Fibroblast of lung (primary cell): ENCODE data around the gene CCDC80. TPM values are rescaled to one million over a fixed set of nuclear protein-coding genes. Genes with fewer than 3 reads are reported as not detected.
A peak's percentile ranks its signal among the peaks of the same experiment; 100 is the strongest.

Source experiments
- DNase-seq, 2 donors: peaks; one replicate each; pipeline versions ENCODE4 v3.0.0 to v3.0.0-alpha.2; 2010; ENCODE audit warnings: low read depth in 2 of 2
- H2AFZ ChIP-seq: 2 replicates; pipeline ENCODE4 v1.5.1; 2012; ENCODE audit warnings: low read length, control low read depth, inconsistent platforms
- H3K27ac ChIP-seq: 2 replicates; pipeline ENCODE4 v1.5.1; 2011; ENCODE audit warnings: low read length, control low read depth; ENCODE audit not compliant: insufficient read depth
- H3K27me3 ChIP-seq: 2 replicates; pipeline ENCODE4 v1.5.1; 2011; ENCODE audit warnings: mild to moderate bottlenecking, low read length; ENCODE audit not compliant: control insufficient read depth, insufficient read depth
- H3K36me3 ChIP-seq: 2 replicates; pipeline ENCODE4 v1.5.1; 2011; ENCODE audit warnings: low read length; ENCODE audit not compliant: control insufficient read depth, insufficient read depth
- H3K4me1 ChIP-seq: 2 replicates; pipeline ENCODE4 v1.5.1; 2011; ENCODE audit warnings: low read length; ENCODE audit not compliant: control insufficient read depth, insufficient read depth; ENCODE audit errors: extremely low read depth
- H3K4me2 ChIP-seq: 2 replicates; pipeline ENCODE4 v1.5.1; 2011; ENCODE audit warnings: low read length, control low read depth; ENCODE audit not compliant: insufficient read depth; ENCODE audit errors: extremely low read depth
- H3K4me3 ChIP-seq, 4 experiments: fragments of 200-600 bp in 1 of 4; sonication (generic) in 1 of 4; replicated peaks in 1 of 4; 2 replicates each; pipeline ENCODE4 v1.5.1; 2011 to 2016; ENCODE audit warnings: low read length in 4 of 4, low read depth in 3 of 4, mild to moderate bottlenecking in 3 of 4, control low read depth in 2 of 4, inconsistent platforms in 1 of 4, mixed read lengths in 1 of 4; ENCODE audit not compliant: insufficient read depth in 1 of 4; ENCODE audit errors: control extremely low read depth in 1 of 4
- H3K79me2 ChIP-seq: 2 replicates; pipeline ENCODE4 v1.5.1; 2012; ENCODE audit warnings: mild to moderate bottlenecking, low read length, inconsistent platforms; ENCODE audit not compliant: control insufficient read depth, insufficient read depth
- H3K9ac ChIP-seq: 2 replicates; pipeline ENCODE4 v1.5.1; 2011; ENCODE audit warnings: mild to moderate bottlenecking, low read length, control low read depth; ENCODE audit not compliant: insufficient read depth
- H3K9me3 ChIP-seq: 2 replicates; pipeline ENCODE4 v1.5.1; 2012; ENCODE audit warnings: low read depth, low read length; ENCODE audit not compliant: control insufficient read depth, insufficient read depth
- H4K20me1 ChIP-seq: 2 replicates; pipeline ENCODE4 v1.5.1; 2011; ENCODE audit warnings: low read length; ENCODE audit not compliant: control insufficient read depth, insufficient read depth; ENCODE audit errors: extremely low read depth
- CTCF ChIP-seq, 2 donors: IDR thresholded peaks in 1 of 2; conservative IDR thresholded peaks in 1 of 2; 1 replicate in 1 of 2; 2 replicates in 1 of 2; pipeline ENCODE4 v1.5.1; 2011 to 2012; ENCODE audit warnings: low read length in 2 of 2, control low read depth in 1 of 2, inconsistent platforms in 1 of 2, low read depth in 1 of 2, mild to moderate bottlenecking in 1 of 2
- EZH2 ChIP-seq: IDR thresholded peaks from 2 replicates; pipeline ENCODE4 v1.5.1; 2012; ENCODE audit warnings: low read length, control low read depth, mild to moderate bottlenecking; ENCODE audit errors: missing control alignments
- polyA plus RNA-seq, 2 donors: library from polyadenylated mRNA; depleted of rRNA in 1 of 2; stranded (reverse) in 1 of 2; unstranded in 1 of 2; fragments of >200 nt; gene quantifications; 2 replicates each; pipeline ENCODE4 v1.2.1, GENCODE V29; 2011 to 2012; ENCODE audit warnings: missing spikeins in 1 of 2
- total RNA-seq: library from RNA; depleted of rRNA; stranded (reverse); fragments of >200 nt; gene quantifications from 2 replicates; pipeline ENCODE4 v1.2.1, GENCODE V29; 2014

The CCDC80 gene
- total and polyA plus RNA-seq, 2 donors (not counting 1 experiment from before 2014, with no cell fraction given), result 153 to 526 TPM

- Histone ChIP-seq H2AFZ (no peak overlapping the region), H3K9me3 (no peaks in the 10 kb centered on the region), H3K9ac (no peak overlapping the region), H4K20me1 (no peaks in the 10 kb centered on the region), H3K27me3 (no peaks in the 10 kb centered on the region), H3K4me1 (no peaks in the 10 kb centered on the region), H3K79me2 (no peaks in the 10 kb centered on the region), H3K4me2 (no peak overlapping the region), H3K4me3 (no peak overlapping the region), H3K27ac (no peak overlapping the region), H3K36me3 (no peaks in the 10 kb centered on the region)
- TF ChIP-seq CTCF (conservative IDR thresholded peaks at IDR 0.05 in 1 of 2, IDR thresholded peaks at IDR 0.05 in 1 of 2; ENCODE audit: low read depth in 1 of 2, low read length in 2 of 2), result no peak
- TF ChIP-seq EZH2, result no peak
- DNase-seq, result no peak
Measured at GRCh38 chr3:112583105-112583504, 57.8 kb downstream of the CCDC80 start.

- no peak overlapping the region for H3K4me3 ChIP-seq
- H3K9ac ChIP-seq, result no peak overlapping the region
Measured at GRCh38 chr3:112582244-112582874, 58.6 kb downstream of the CCDC80 start.

GRCh38 chr3:112579697-112580096, 61.2 kb downstream of the CCDC80 start:
- Histone ChIP-seq H3K4me3 (no peak overlapping the region), H3K9ac (no peak overlapping the region), H3K4me1 (no peaks in the 10 kb centered on the region), H3K27me3 (no peaks in the 10 kb centered on the region), H3K9me3 (no peaks in the 10 kb centered on the region), H3K79me2 (no peaks in the 10 kb centered on the region), H3K4me2 (no peak overlapping the region), H2AFZ (no peak overlapping the region), H4K20me1 (no peaks in the 10 kb centered on the region), H3K27ac (no peak overlapping the region), H3K36me3 (no peaks in the 10 kb centered on the region)
- TF ChIP-seq EZH2 (no peak), CTCF (conservative IDR thresholded peaks at IDR 0.05 in 1 of 2, IDR thresholded peaks at IDR 0.05 in 1 of 2; ENCODE audit: low read depth in 1 of 2, low read length in 2 of 2) (no peak)
- peak; percentile 4 to 44 for DNase-seq

More at GRCh38 chr3:112582244-112582874, 58.6 kb downstream of the CCDC80 start:
- Histone ChIP-seq H3K36me3 (no peaks in the 10 kb centered on the region), H4K20me1 (no peaks in the 10 kb centered on the region), H3K4me1 (no peaks in the 10 kb centered on the region), H3K9me3 (no peaks in the 10 kb centered on the region), H3K79me2 (no peaks in the 10 kb centered on the region), H2AFZ (no peak overlapping the region), H3K27me3 (no peaks in the 10 kb centered on the region), H3K4me2 (no peak overlapping the region), H3K27ac (no peak overlapping the region)
- peak; percentile 70 to 88 for DNase-seq
- TF ChIP-seq EZH2 (no peak), CTCF (conservative IDR thresholded peaks at IDR 0.05 in 1 of 2, IDR thresholded peaks at IDR 0.05 in 1 of 2; ENCODE audit: low read depth in 1 of 2, low read length in 2 of 2) (peak; percentile 67 to 69)
